ENCODE results near the gene HTR1E.
"Not testable (repeated sequence)": the region's sequence is repeated elsewhere in the genome, so short reads cannot be mapped to it uniquely, and the experiment has no call there.

DNA sequence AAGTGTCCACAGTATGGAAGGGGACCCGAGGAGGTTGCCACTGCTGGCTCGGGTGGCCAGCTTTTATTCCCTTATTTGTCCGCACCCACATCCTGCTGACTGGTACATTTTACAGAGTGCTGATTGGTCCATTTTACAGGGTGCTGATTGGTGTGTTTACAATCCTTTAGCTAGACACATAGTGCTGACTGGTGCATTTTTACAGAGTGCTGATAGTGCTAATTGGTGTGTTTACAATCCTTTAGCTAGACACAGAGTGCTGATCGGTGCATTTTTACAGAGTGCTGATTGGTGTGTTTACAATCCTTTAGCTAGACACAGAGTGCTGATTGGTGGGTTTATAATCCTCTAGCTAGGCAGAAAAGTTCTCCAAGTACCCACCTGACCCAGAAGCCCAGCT, 65.1 kb downstream of the HTR1E start:
- TF ChIP-seq, protein P1, sequence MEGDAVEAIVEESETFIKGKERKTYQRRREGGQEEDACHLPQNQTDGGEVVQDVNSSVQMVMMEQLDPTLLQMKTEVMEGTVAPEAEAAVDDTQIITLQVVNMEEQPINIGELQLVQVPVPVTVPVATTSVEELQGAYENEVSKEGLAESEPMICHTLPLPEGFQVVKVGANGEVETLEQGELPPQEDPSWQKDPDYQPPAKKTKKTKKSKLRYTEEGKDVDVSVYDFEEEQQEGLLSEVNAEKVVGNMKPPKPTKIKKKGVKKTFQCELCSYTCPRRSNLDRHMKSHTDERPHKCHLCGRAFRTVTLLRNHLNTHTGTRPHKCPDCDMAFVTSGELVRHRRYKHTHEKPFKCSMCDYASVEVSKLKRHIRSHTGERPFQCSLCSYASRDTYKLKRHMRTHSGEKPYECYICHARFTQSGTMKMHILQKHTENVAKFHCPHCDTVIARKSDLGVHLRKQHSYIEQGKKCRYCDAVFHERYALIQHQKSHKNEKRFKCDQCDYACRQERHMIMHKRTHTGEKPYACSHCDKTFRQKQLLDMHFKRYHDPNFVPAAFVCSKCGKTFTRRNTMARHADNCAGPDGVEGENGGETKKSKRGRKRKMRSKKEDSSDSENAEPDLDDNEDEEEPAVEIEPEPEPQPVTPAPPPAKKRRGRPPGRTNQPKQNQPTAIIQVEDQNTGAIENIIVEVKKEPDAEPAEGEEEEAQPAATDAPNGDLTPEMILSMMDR (IDR thresholded peaks at IDR 0.05) = not testable (repeated sequence)
- not testable (repeated sequence) for TF ChIP-seq POLR2A (IDR thresholded peaks at IDR 0.05)
